Neural progenitor cell (in vitro differentiated cells): ENCODE data around the gene TECTB.

Experiments
- CTCF ChIP-seq: fragments of 200-600 bp; sonication (generic); IDR thresholded peaks from 2 replicates; pipeline ENCODE4 v1.5.1; 2017; ENCODE audit warnings: antibody characterized with exemption, mild to moderate bottlenecking
- EZH2 ChIP-seq: fragments of 200-600 bp; sonication (generic); IDR thresholded peaks from 2 replicates; pipeline ENCODE4 v1.6.1; 2017; ENCODE audit warnings: antibody characterized with exemption, mild to moderate bottlenecking, moderate library complexity
- EZH2phosphoT487 ChIP-seq: fragments of 200-600 bp; sonication (generic); IDR thresholded peaks from 2 replicates; pipeline ENCODE4 v1.6.1; 2017; ENCODE audit warnings: antibody characterized with exemption

GRCh38 chr10:112235920-112236319 is 47.3 kb upstream of the TECTB start:
- no peak for TF ChIP-seq CTCF
- no peak for TF ChIP-seq EZH2
- no peak for TF ChIP-seq EZH2phosphoT487
